T-helper 17 cell (primary cell): Measurements from ENCODE around the gene DCTN4. TPM values are rescaled to one million over a fixed set of nuclear protein-coding genes. Genes with fewer than 3 reads are reported as not detected.
"Not testable (repeated sequence)": the region's sequence is repeated elsewhere in the genome, so short reads cannot be mapped to it uniquely, and the experiment has no call there.

Source experiments
- ATAC-seq: fragments of 150-1000 bp; cut with Tn5 transposase; 2 replicates; pipeline ENCODE4 v1.10.0; 2021; ENCODE audit warnings: mild to moderate bottlenecking, moderate library complexity
- DNase-seq, 3 donors: peaks; one replicate each; pipeline versions ENCODE4 v3.0.0 to v3.0.0-alpha.2; 2020 to 2021
- H3K9me3 ChIP-seq: one replicate; pipeline ENCODE4 v1.7.0; 2013; ENCODE audit warnings: low read length, mild to moderate bottlenecking; ENCODE audit not compliant: control insufficient read depth, poor library complexity, severe bottlenecking
- H3K27ac Mint-ChIP-seq: one replicate; pipeline ENCODE4 v1.8.0; 2022; ENCODE audit warnings: mild to moderate bottlenecking, moderate library complexity, mixed read lengths
- H3K27me3 Mint-ChIP-seq: one replicate; pipeline ENCODE4 v1.8.0; 2022; ENCODE audit warnings: mixed read lengths
- H3K36me3 Mint-ChIP-seq: one replicate; pipeline ENCODE4 v1.8.0; 2022; ENCODE audit warnings: low read depth, mixed read lengths
- H3K4me1 Mint-ChIP-seq: one replicate; pipeline ENCODE4 v1.8.0; 2022; ENCODE audit warnings: mild to moderate bottlenecking, mixed read lengths
- H3K4me3 Mint-ChIP-seq: one replicate; pipeline ENCODE4 v1.8.0; 2022; ENCODE audit warnings: mild to moderate bottlenecking, moderate library complexity, mixed read lengths
- total RNA-seq, 4 donors: library from RNA in 2 of 4; stranded (reverse) in 2 of 4; gene quantifications; one replicate each; pipeline ENCODE4 v1.2.3 and lab custom pipeline; 2022 to 2026

Gene DCTN4
- total RNA-seq, 2 donors from 2014 or later: 73.5 to 88.0 TPM

DNA sequence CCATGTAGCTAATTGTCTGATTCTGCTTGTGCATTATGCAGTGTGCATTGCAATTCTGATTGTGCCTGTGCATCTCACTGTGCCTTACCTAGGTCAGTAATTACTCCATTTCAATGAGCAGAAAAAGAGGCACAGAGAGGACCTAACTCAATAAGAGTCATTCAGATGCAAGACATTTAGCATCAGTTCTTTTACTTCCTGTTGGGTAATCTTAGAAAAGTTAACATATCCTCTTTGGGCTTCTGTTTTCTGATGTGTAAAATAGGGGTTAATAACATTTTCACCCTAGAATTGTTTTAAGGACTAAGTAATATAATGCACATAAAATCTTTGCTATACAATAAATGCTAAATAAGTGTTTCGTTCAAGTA lies 7.0 kb upstream of the DCTN4 start:
- no peaks in the 10 kb centered on the region for H3K4me1 Mint-ChIP-seq
- H3K36me3 Mint-ChIP-seq: no peaks in the 10 kb centered on the region
- no peak for ATAC-seq
- no peak overlapping the region for H3K4me3 Mint-ChIP-seq
- DNase-seq: no peak
- peaks cover 10% of the 10 kb centered on the region for H3K27me3 Mint-ChIP-seq
- H3K27ac Mint-ChIP-seq: no peak overlapping the region
- H3K9me3 ChIP-seq: no peaks in the 10 kb centered on the region

DNA sequence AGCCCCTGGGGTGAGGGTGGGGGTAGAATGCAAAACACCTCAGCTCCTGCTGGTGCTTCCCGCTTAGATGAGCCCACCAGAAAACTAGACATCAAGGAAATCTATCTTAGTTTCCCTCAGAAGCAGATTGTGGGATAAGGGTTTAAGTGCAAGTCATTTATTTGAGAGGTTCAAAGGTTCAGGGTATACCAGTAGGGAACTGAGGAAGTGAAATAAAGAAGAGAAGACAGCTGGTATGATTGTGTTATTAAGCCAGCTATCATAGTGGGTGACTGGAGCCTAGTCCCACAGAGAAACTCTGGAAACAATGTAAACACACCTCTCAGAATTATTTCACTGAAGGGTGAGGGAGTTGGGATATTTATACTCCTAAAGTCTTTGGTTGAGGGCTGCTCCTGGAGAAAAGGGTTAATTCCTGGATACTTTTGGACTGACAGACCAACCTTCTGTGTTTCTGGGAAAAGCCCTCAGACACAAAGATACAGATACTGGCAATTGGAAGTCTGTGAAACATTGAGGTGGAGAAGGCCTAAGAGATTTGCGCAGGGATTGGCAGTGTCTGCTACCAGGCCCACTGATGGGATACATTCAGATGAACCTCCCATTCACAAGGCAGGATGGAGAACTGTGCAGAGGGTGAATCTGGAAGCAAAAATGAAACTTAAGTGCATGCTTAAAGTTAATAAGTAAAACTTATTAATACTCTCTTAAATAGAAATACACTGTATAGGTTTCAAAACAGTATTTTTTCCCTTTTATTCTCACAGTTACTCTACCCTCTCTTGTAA lies 6.4 kb upstream of the DCTN4 start:
- no peaks in the 10 kb centered on the region for H3K4me1 Mint-ChIP-seq
- no peak overlapping the region for H3K27ac Mint-ChIP-seq
- no peak overlapping the region for H3K4me3 Mint-ChIP-seq
- H3K27me3 Mint-ChIP-seq: peaks cover 10% of the 10 kb centered on the region
- no peaks in the 10 kb centered on the region for H3K9me3 ChIP-seq
- no peaks in the 10 kb centered on the region for H3K36me3 Mint-ChIP-seq
- no peak for ATAC-seq
- DNase-seq: no peak

DNA sequence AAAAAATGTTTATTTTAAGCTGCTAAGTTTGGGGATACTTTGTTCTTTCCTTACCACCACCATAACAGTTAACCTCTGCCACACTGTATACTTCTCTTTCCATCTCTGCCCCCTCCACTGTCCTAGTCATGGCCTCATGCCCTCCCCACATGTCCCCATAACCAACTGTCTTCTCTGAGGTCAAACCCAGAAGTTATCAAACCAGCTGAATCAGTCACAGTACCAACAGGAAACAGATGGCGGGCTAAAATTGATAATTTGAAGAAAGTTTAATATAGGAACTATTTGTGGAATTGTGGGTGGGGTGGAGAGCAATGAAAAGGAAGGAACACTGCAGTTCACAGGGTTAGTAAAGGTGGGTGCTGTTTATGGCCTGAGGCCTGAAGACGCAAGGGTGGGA lies 5.7 kb upstream of the DCTN4 start:
- no peak overlapping the region for H3K4me3 Mint-ChIP-seq
- peaks cover 10% of the 10 kb centered on the region for H3K27me3 Mint-ChIP-seq
- no peaks in the 10 kb centered on the region for H3K9me3 ChIP-seq
- DNase-seq (no peak), ATAC-seq (no peak)
- H3K27ac Mint-ChIP-seq: no peak overlapping the region
- no peaks in the 10 kb centered on the region for H3K36me3 Mint-ChIP-seq
- no peaks in the 10 kb centered on the region for H3K4me1 Mint-ChIP-seq

DNA sequence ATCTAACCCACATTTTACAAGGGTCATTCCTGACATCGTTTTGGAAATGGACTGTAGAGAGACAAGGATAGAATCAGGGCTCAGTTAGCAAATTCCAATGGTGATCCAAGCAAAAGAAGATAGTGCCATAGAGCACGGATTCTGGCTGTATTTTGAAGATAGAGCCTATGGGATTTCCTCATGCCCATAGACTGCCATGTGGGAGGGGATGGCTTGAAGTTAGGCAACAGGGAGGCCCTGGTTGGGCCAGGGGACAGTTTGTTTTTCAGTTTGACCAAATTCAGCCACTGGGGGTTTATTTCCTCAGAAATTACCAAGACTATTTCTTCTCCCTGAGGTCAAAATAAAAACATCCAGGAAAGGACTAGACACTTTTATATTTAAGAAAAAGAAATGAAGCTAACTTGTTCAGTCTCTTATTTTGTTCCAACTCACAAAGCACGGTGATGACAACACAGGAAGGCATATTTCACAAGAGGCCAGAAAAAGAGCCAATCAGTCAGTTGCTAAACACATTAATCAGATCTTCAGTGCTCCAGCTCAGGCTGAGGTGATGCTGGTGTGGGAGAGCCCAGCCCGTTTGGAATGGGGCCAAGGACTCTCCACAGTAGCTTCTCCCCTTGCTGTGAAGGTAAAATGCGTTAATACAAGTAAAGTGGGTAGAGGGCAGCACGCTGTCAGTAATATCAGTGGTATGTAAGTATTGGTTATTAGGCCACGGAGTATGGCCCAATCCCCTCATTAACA lies 4.4 kb upstream of the DCTN4 start:
- H3K4me3 Mint-ChIP-seq: no peak overlapping the region
- no peaks in the 10 kb centered on the region for H3K36me3 Mint-ChIP-seq
- no peak for DNase-seq
- H3K27ac Mint-ChIP-seq: no peak overlapping the region
- H3K4me1 Mint-ChIP-seq: peaks cover 4% of the 10 kb centered on the region
- no peaks in the 10 kb centered on the region for H3K9me3 ChIP-seq
- peaks cover 10% of the 10 kb centered on the region for H3K27me3 Mint-ChIP-seq
- no peak for ATAC-seq

DNA sequence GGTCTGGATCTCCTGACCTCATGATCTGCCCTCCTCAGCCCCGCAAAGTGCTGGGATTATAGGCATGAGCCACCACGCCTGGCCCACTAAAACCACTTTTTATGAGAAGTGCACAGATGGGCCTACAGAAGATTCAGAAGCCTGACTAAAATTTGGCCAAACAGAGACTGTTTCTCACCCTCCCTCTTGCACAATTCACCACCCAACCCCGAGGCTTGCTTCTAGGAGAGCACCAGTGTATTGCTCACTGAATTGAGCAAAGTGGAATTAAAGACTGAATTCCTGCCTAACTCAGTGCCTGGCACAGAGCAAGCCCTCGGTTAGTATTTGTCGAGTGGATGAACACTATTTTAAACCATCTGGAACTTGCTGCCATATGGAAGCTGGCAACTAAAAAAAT lies 3.4 kb upstream of the DCTN4 start:
- H3K27me3 Mint-ChIP-seq: peaks cover 10% of the 10 kb centered on the region
- no peak for DNase-seq
- H3K4me3 Mint-ChIP-seq: no peak overlapping the region
- H3K4me1 Mint-ChIP-seq: peaks cover 7% of the 10 kb centered on the region
- ATAC-seq: no peak
- peaks cover under 1% of the 10 kb centered on the region for H3K36me3 Mint-ChIP-seq
- H3K27ac Mint-ChIP-seq: no peak overlapping the region
- no peaks in the 10 kb centered on the region for H3K9me3 ChIP-seq

DNA sequence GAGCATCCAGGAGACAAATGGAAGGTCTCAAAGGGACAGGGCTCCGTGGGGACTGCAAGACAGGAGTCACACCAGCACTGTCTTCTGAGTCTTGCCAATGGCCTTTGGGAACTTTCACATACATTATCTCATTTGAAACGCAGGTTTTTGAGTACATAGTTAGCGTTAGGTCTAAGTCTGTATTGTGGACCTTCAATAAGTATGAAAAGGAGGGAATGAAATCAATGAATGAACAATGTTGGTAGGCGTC lies 442 bp upstream of the DCTN4 start:
- Mint-ChIP-seq H3K27ac (no peak overlapping the region), H3K36me3 (peaks cover 2% of the 10 kb centered on the region), H3K27me3 (peaks cover 10% of the 10 kb centered on the region), H3K4me1 (peaks cover 12% of the 10 kb centered on the region), H3K4me3 (no peak overlapping the region)
- ATAC-seq (no peak), DNase-seq (no peak)
- no peaks in the 10 kb centered on the region for H3K9me3 ChIP-seq

DNA sequence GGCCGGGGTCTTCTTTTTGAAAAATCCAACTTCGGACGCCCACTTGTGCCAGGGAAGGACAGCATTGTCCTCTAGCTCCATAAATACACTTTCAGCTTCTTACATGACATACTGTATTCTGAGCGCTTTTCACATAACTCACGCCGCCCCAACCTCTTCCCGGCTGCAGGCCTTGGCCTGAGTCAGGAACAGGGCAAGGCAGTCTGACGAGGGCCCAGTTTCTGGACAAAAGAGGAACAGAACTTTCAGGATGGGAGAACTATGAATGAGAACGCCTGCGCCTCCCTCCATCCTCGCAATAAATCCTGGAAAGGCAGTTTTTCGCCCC lies 650 bp downstream of the DCTN4 start:
- DNase-seq (no peak), ATAC-seq (peak; percentile 4)
- Mint-ChIP-seq H3K27ac (no peak overlapping the region), H3K27me3 (peaks cover 10% of the 10 kb centered on the region), H3K36me3 (peaks cover 4% of the 10 kb centered on the region), H3K4me1 (peaks cover 15% of the 10 kb centered on the region), H3K4me3 (no peak overlapping the region)
- H3K9me3 ChIP-seq: no peaks in the 10 kb centered on the region

DNA sequence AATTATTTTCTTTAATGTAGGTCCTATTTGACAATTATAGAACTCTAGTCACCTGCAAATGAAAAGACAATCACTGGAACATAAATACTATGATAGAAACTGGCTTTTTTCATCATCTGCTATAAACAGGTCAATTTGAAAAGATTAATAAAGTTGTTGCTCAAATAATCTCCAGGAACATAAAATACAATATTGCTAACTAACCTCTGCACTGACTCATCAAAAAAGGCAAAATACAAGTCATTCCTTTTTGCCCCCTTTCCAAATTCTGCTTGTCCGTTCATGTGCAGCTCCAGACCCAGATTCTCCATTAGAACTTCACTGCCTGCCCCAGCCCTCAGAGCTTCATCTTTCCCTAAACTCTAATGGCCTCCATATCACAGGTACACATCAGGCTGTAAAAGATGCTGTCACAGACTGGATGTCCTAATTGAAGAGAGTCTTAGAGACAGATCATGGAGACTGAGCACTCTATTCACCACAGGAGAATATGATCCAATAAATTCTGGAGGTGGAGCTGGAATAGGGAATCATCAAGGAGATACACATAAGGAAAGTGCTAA lies 1.6 kb downstream of the DCTN4 start:
- no peak overlapping the region for H3K4me3 Mint-ChIP-seq
- no peak for ATAC-seq

DNA sequence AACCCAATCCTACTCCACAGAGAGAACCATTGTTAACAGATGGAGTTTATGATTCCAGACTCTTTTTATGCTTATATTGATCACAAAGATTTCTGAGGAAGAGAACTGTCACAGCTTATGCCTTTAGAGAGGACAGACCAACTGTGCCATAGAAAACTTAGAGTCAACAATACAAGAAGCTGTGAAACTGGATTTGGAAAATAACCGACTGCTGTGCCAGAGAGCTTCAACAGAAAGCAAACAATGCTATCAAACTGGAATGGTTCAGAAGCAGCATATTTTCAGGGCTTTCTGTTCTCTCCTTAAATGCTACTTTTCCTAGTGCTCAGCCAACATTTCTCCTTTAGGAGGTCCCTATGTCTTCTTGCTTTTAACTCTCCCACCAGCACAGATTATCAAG lies 5.0 kb downstream of the DCTN4 start:
- Mint-ChIP-seq H3K27me3 (no peaks in the 10 kb centered on the region), H3K36me3 (peaks cover 7% of the 10 kb centered on the region), H3K27ac (peak overlapping the region; percentile 6), H3K4me1 (peaks cover 20% of the 10 kb centered on the region), H3K4me3 (no peak overlapping the region)
- H3K9me3 ChIP-seq: no peaks in the 10 kb centered on the region
- ATAC-seq (no peak), DNase-seq (no peak)

More for the DNA sequence above, 1.6 kb downstream of the DCTN4 start:
- H3K27ac Mint-ChIP-seq: no peak overlapping the region
- no peak for DNase-seq
- peaks cover 4% of the 10 kb centered on the region for H3K36me3 Mint-ChIP-seq
- H3K4me1 Mint-ChIP-seq: peaks cover 15% of the 10 kb centered on the region
- no peaks in the 10 kb centered on the region for H3K27me3 Mint-ChIP-seq
- H3K9me3 ChIP-seq: no peaks in the 10 kb centered on the region

DNA sequence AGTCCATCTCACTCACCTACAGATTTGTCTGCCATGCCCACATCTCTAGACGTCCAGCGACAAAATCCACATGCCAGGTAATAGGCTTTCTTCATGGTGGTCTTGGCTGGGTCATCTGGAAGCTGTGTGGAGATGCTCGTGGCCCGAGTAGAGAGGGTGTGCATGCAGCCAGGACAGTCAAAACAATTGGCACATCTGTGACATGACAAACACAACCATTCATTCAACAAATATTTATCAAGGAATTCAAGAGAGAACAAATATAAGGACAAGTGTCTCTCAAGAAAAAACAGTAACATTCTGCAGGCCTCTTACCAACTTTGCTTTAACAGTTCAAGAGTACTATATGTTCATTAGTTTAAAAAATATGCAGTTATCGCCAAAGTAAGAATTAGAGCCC lies 5.4 kb downstream of the DCTN4 start:
- Mint-ChIP-seq H3K36me3 (peaks cover 7% of the 10 kb centered on the region), H3K27ac (peak overlapping the region; percentile 6), H3K4me1 (peaks cover 20% of the 10 kb centered on the region), H3K27me3 (no peaks in the 10 kb centered on the region), H3K4me3 (no peak overlapping the region)
- H3K9me3 ChIP-seq: no peaks in the 10 kb centered on the region
- ATAC-seq (no peak), DNase-seq (no peak)

DNA sequence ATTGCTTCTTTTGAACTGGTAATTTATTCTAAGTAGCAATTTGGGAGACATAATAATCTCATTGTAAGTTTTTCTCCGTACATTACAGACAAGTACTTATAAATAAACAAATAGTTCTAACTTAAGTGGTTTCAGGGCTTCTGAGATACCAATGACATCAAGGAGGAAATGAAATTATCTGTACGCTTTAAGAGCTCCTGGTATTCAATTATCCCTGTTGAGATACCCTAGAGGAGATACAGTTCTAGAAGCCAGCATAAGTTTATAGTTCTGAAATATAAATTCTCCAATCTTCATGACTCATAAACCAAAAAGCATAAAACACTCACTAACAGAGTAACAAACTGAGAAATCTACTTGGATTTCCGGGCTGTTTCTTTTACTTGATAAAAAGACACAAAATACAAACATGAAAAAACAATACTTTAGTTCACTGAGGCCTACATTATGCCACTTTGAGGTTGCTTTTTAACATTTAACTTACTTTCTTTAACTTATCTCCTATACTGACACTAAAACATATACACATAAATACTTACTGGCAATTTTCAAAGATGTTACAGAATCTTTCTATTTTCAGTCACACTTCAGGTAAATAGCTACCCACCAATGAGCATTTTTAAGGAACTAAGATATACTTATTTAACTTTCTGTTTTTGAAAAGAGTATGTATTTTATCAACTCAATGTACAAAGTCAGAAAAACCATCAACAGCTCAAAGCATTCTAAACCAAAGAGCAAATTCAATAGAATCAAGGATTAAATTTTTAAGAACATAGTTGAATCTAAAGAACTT lies 7.5 kb downstream of the DCTN4 start:
- DNase-seq (no peak), ATAC-seq (no peak)
- H3K27me3 Mint-ChIP-seq: no peaks in the 10 kb centered on the region
- H3K27ac Mint-ChIP-seq: peak overlapping the region; percentile 34
- H3K4me3 Mint-ChIP-seq: no peak overlapping the region
- peaks cover 5% of the 10 kb centered on the region for H3K36me3 Mint-ChIP-seq
- H3K4me1 Mint-ChIP-seq: peaks cover 17% of the 10 kb centered on the region
- H3K9me3 ChIP-seq: no peaks in the 10 kb centered on the region

DNA sequence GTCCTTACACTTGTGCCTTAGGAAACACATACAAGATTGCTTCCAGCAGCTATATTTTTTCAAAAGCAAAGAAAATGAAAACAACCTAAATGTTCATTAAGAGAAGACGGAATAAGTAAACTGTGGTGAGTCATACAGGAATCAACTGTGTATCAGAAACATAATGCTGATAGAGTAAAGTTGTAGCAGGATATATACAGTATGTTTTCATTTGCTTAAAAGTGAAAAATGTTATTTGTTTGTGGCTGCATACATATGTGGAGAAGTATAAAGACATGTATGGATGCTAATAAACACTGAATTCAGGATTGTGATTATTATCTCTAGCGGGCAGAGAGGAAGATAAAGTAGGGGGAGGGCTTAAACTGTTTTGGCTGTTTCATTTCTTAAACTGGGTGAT lies 8.3 kb downstream of the DCTN4 start:
- no peak for ATAC-seq
- no peaks in the 10 kb centered on the region for H3K9me3 ChIP-seq
- no peak for DNase-seq
- no peak overlapping the region for H3K4me3 Mint-ChIP-seq
- no peaks in the 10 kb centered on the region for H3K27me3 Mint-ChIP-seq
- H3K27ac Mint-ChIP-seq: peak overlapping the region; percentile 83
- H3K36me3 Mint-ChIP-seq: peaks cover 5% of the 10 kb centered on the region
- peaks cover 19% of the 10 kb centered on the region for H3K4me1 Mint-ChIP-seq

DNA sequence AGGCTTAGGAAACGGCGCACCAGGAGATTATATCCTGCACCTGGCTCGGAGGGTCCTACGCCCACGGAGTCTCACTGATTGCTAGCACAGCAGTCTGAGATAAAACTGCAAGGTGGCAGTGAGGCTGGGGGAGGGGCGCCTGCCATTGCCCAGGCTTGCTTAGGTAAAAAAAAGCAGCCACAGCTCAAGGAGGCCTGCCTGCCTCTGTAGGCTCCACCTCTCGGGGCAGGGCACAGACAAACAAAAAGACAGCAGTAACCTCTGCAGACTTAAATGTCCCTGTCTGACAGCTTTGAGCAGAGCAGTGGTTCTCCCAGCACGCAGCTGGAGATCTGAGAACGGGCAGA lies 15.7 kb downstream of the DCTN4 start:
- peak overlapping the region; percentile 62 for H3K27ac Mint-ChIP-seq
- not testable (repeated sequence) for DNase-seq, H3K9me3 ChIP-seq, ATAC-seq, H3K4me3 Mint-ChIP-seq, H3K27me3 Mint-ChIP-seq
- peaks cover 43% of the 10 kb centered on the region for H3K4me1 Mint-ChIP-seq
- H3K36me3 Mint-ChIP-seq: peaks cover 16% of the 10 kb centered on the region
